HepG2 (cell line): Measurements from ENCODE around the gene ARHGAP45. TPM values are rescaled to one million over a fixed set of nuclear protein-coding genes. Genes with fewer than 3 reads are reported as not detected.

Experiments used
- ATAC-seq: fragments of 200-7000 bp; cut with Tn5 transposase; 3 replicates; pipeline ENCODE4 v1.9.1; 2020; ENCODE audit warnings: mild to moderate bottlenecking, moderate library complexity
- BruUV-seq: library from RNA; stranded (reverse); fragments of 400-500 nt; replicated peaks from 2 replicates; lab custom pipeline; 2021; lab: Mats Ljungman, UMichigan
- CTCF ChIA-PET: fragments of 300-600 bp; formaldehyde crosslinking; extraction: SDS; loops from one replicate; lab custom pipeline; 2021; ENCODE audit warnings: low total read pairs, inconsistent platforms, low intra/inter-chr PET ratio; lab: Yijun Ruan, JAX
- POLR2A ChIA-PET: fragments of 350-600 bp; sonication (Branson Sonifier 250); formaldehyde crosslinking; loops from one replicate; lab custom pipeline; 2020; ENCODE audit warnings: antibody characterized with exemption, inconsistent platforms; lab: Yijun Ruan, JAX
- DNase-seq: peaks from one replicate; pipeline ENCODE4 v3.0.0-alpha.2; 2015; ENCODE audit warnings: low spot score
- FAIRE-seq: peaks from 3 replicates; lab custom pipeline; 2011; peaks lifted over from hg19 to GRCh38; lab: Jason Lieb, UNC
- H2AFZ ChIP-seq: one replicate; pipeline ENCODE4 v1.6.1; 2011; ENCODE audit warnings: low read length, inconsistent platforms
- H3K27ac ChIP-seq: fragments of 300-600 bp; 3 replicates; pipeline ENCODE4 v1.8.0; 2011; ENCODE audit warnings: mixed run types, mild to moderate bottlenecking, mixed read lengths, low read length, inconsistent platforms; ENCODE audit not compliant: insufficient read depth; ENCODE audit errors: extremely low read length
- H3K27me3 ChIP-seq, 2 experiments: fragments of 200-600 bp in 1 of 2; 2 replicates in 1 of 2; 3 replicates in 1 of 2; pipeline versions ENCODE4 v1.6.0 to v1.8.0; 2011; ENCODE audit warnings: low read length in 2 of 2, mild to moderate bottlenecking in 2 of 2, moderate library complexity in 2 of 2, inconsistent platforms in 1 of 2; ENCODE audit not compliant: insufficient read depth in 2 of 2, control insufficient read depth in 1 of 2
- H3K36me3 ChIP-seq, 2 experiments: fragments of 200-600 bp in 1 of 2; replicated peaks in 1 of 2; 2 replicates in 1 of 2; 3 replicates in 1 of 2; pipeline versions ENCODE4 v1.5.1 to v1.8.0; 2011; ENCODE audit warnings: low read length in 2 of 2, inconsistent platforms in 1 of 2; ENCODE audit not compliant: insufficient read depth in 2 of 2, control insufficient read depth in 1 of 2
- H3K4me1 ChIP-seq: 2 replicates; pipeline ENCODE4 v1.5.1; 2012; ENCODE audit warnings: low read length, inconsistent platforms; ENCODE audit not compliant: insufficient read depth
- H3K4me2 ChIP-seq: 2 replicates; pipeline ENCODE4 v1.6.0; 2011; ENCODE audit warnings: low read depth, low read length, inconsistent platforms
- H3K4me3 ChIP-seq, 3 experiments: fragments of 200-600 bp in 1 of 3; sonication (generic), shearing (Covaris generic) in 1 of 3; replicated peaks in 1 of 3; 2 replicates each; pipeline ENCODE4 v1.5.1; 2011 to 2016; ENCODE audit warnings: low read length in 3 of 3, inconsistent platforms in 2 of 3, low read depth in 2 of 3, mild to moderate bottlenecking in 2 of 3, control low read depth in 1 of 3, mixed read lengths in 1 of 3; ENCODE audit not compliant: insufficient read depth in 1 of 3
- H3K79me2 ChIP-seq: one replicate; pipeline ENCODE4 v1.6.1; 2011; ENCODE audit warnings: low read length, inconsistent platforms; ENCODE audit not compliant: insufficient read depth
- H3K9ac ChIP-seq: 2 replicates; pipeline ENCODE4 v1.6.0; 2011; ENCODE audit warnings: mild to moderate bottlenecking, low read depth, low read length, inconsistent platforms; ENCODE audit not compliant: insufficient read depth
- H3K9me3 ChIP-seq: 2 replicates; pipeline ENCODE4 v1.5.1; 2012; ENCODE audit warnings: mild to moderate bottlenecking, low read length
- H4K20me1 ChIP-seq: 2 replicates; pipeline ENCODE4 v1.6.0; 2011; ENCODE audit warnings: inconsistent platforms, mild to moderate bottlenecking, low read length, moderate library complexity; ENCODE audit not compliant: insufficient read depth
- HNRNPK ChIP-seq: fragments of 200-400 bp; formaldehyde crosslinking; IDR thresholded peaks from 2 replicates; pipeline ENCODE4 v1.6.1; 2018; ENCODE audit warnings: low read length, low read depth, moderate library complexity, mild to moderate bottlenecking; ENCODE audit not compliant: poor library complexity, severe bottlenecking
- KLF11 ChIP-seq: IDR thresholded peaks from 2 replicates; pipeline ENCODE4 v1.6.1; 2016; ENCODE audit warnings: missing compliant biosample characterization
- MAF1 ChIP-seq: sonication (generic); formaldehyde crosslinking; IDR thresholded peaks from 2 replicates; pipeline ENCODE4 v1.5.0; 2020; ENCODE audit warnings: missing genetic modification reagents, borderline replicate concordance
- MAZ ChIP-seq, 2 experiments: sonication (generic) in 1 of 2; formaldehyde crosslinking in 1 of 2; IDR thresholded peaks; 2 replicates each; pipeline versions ENCODE4 v1.5.0 to v1.6.1; 2012 to 2020; ENCODE audit warnings: low read depth in 2 of 2, mild to moderate bottlenecking in 2 of 2, borderline replicate concordance in 1 of 2, improper control_type of control experiment in 1 of 2, low read length in 1 of 2, missing genetic modification reagents in 1 of 2, moderate library complexity in 1 of 2
- MED1 ChIP-seq: sonication (generic); formaldehyde crosslinking; IDR thresholded peaks from 2 replicates; pipeline ENCODE4 v1.4.0; 2020; ENCODE audit warnings: missing genetic modification reagents
- SP1 ChIP-seq, 2 experiments: fragments of 450-650 bp in 1 of 2; sonication (generic) in 1 of 2; formaldehyde crosslinking in 1 of 2; IDR thresholded peaks; 2 replicates each; pipeline versions ENCODE4 v1.4.0 to v1.6.1; 2016 to 2020; ENCODE audit warnings: missing genetic modification reagents in 1 of 2
- ZBTB38 ChIP-seq: sonication (generic); formaldehyde crosslinking; IDR thresholded peaks from 2 replicates; pipeline ENCODE4 v1.5.1; 2020; ENCODE audit warnings: mild to moderate bottlenecking, missing genetic modification reagents
- ZNF768 ChIP-seq: sonication (generic); formaldehyde crosslinking; IDR thresholded peaks from 2 replicates; pipeline ENCODE4 v1.4.0; 2020; ENCODE audit warnings: missing genetic modification reagents
- WGBS: methylation state at CpG from one replicate; pipeline ENCODE4 v1.1.6; 2017; ENCODE audit warnings: low lambda C conversion rate; 5-methylcytosine and 5-hydroxymethylcytosine counted together
- in situ Hi-C: cut with HindIII; loops from 2 replicates; pipeline ENCODE4 v1.10.0; 2017; ENCODE audit warnings: low pct_unique_long_range_greater_than_20kb; ENCODE audit not compliant: extremely low pct_ligation_motif_present
- intact Hi-C: fragments of 100-400 bp; cut with micrococcal nuclease; formaldehyde crosslinking; loops from one replicate; pipeline ENCODE4 v1.10.0; 2022; ENCODE audit not compliant: unreplicated experiment
- polyA plus RNA-seq, 8 experiments: library from polyadenylated mRNA; depleted of rRNA in 3 of 8; stranded (reverse) in 7 of 8; unstranded in 1 of 8; fragments of >200 nt; fragmentation: Illumina TruSeq in 4 of 8; extraction: Trizol in 4 of 8; gene quantifications; 2 replicates each; pipeline versions ENCODE4 v1.2.1 to v1.2.3, GENCODE V29; 2011 to 2016; ENCODE audit warnings: low read depth in 4 of 8, missing spikeins in 1 of 8, mixed read lengths in 1 of 8; ENCODE audit not compliant: insufficient read depth in 1 of 8
- total RNA-seq, 5 experiments: library from RNA; depleted of rRNA; stranded (reverse); fragments of >200 nt; fragmentation: Illumina TruSeq; extraction: Trizol; gene quantifications; 2 replicates each; pipeline ENCODE4 v1.2.3, GENCODE V29; 2016; ENCODE audit warnings: low read depth in 1 of 5
- TF ChIP-seq, protein P1 (sequence below): sonication (generic); formaldehyde crosslinking; IDR thresholded peaks from 2 replicates; pipeline ENCODE4 v1.4.0; 2020; ENCODE audit warnings: mild to moderate bottlenecking, missing genetic modification reagents
- TF ChIP-seq, protein P2 (sequence below): sonication (generic); formaldehyde crosslinking; IDR thresholded peaks from 2 replicates; pipeline ENCODE4 v1.5.1; 2020; ENCODE audit warnings: mild to moderate bottlenecking, missing genetic modification reagents, moderate library complexity

ARHGAP45 gene
- total and polyA plus RNA-seq, 2 of the 13 experiments (the other 11 are each of a cell fraction or from before 2014, with no cell fraction given): 0.84 to 32.0 TPM

- no peak for ATAC-seq
- no peak overlapping the region for H3K4me3 ChIP-seq
- no TSS peak for BruUV-seq
- in situ Hi-C loops (no loop called here), intact Hi-C loops (no loop called here)
- CTCF ChIA-PET: no interaction called here
- no peaks in the 10 kb centered on the region for H3K79me2 ChIP-seq
- no peaks in the 10 kb centered on the region for H4K20me1 ChIP-seq
- H3K9ac ChIP-seq: no peak overlapping the region
- H3K36me3 ChIP-seq: no peaks in the 10 kb centered on the region
- POLR2A ChIA-PET: no interaction called here
- H2AFZ ChIP-seq: no peak overlapping the region
- WGBS: 90% methylated on average over 9 of the region's 20 CpGs
- peaks cover 43% of the 10 kb centered on the region for H3K4me1 ChIP-seq
- H3K27ac ChIP-seq: no peak overlapping the region
- no peak for TF ChIP-seq MED1 (CRISPR knock-in tag)
- no peak for TF ChIP-seq KLF11 (CRISPR knock-in tag)
- no peak for TF ChIP-seq MAF1 (CRISPR knock-in tag)
- no peak for TF ChIP-seq ZNF768
- no peak for TF ChIP-seq SP1 (IDR thresholded peaks at IDR 0.05)
- peak; percentile 14; the same call in 1 of the 2 replicates for TF ChIP-seq SP1 (CRISPR knock-in tag; IDR thresholded peaks at IDR 0.05)
- H3K9me3 ChIP-seq: no peaks in the 10 kb centered on the region
- H3K27me3 ChIP-seq: no peaks in the 10 kb centered on the region
- no peak for DNase-seq
- no peak for FAIRE-seq
- H3K4me2 ChIP-seq: no peak overlapping the region
Observed at GRCh38 chr19:1047696-1048147, 19.2 kb upstream of the ARHGAP45 start.

DNA sequence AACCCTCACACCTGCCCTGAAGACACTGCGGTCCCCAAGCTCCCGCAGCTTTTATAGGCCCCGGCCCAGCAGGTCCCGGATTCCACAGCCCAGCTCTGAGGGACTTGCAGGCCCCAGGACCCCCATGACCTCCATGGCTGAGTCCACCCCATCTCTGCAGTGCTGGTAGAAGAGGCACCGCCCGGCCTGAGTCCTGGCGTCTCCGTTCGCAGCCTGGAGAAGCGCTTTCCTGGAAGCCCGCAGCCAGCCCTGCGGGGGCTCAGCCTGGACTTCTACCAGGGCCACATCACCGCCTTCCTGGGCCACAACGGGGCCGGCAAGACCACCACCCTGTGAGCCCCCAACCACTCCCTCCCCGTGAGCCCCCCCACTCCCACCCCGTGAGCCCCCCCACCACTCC, 17.9 kb upstream of the ARHGAP45 start:
- H3K9ac ChIP-seq: no peak overlapping the region
- CTCF ChIA-PET: no interaction called here
- H3K4me1 ChIP-seq: peaks cover 43% of the 10 kb centered on the region
- WGBS: 82% methylated on average over 11 of the region's 17 CpGs
- TF ChIP-seq, protein P1, sequence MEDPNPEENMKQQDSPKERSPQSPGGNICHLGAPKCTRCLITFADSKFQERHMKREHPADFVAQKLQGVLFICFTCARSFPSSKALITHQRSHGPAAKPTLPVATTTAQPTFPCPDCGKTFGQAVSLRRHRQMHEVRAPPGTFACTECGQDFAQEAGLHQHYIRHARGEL (CRISPR knock-in tag): no peak
- TF ChIP-seq, protein P2, sequence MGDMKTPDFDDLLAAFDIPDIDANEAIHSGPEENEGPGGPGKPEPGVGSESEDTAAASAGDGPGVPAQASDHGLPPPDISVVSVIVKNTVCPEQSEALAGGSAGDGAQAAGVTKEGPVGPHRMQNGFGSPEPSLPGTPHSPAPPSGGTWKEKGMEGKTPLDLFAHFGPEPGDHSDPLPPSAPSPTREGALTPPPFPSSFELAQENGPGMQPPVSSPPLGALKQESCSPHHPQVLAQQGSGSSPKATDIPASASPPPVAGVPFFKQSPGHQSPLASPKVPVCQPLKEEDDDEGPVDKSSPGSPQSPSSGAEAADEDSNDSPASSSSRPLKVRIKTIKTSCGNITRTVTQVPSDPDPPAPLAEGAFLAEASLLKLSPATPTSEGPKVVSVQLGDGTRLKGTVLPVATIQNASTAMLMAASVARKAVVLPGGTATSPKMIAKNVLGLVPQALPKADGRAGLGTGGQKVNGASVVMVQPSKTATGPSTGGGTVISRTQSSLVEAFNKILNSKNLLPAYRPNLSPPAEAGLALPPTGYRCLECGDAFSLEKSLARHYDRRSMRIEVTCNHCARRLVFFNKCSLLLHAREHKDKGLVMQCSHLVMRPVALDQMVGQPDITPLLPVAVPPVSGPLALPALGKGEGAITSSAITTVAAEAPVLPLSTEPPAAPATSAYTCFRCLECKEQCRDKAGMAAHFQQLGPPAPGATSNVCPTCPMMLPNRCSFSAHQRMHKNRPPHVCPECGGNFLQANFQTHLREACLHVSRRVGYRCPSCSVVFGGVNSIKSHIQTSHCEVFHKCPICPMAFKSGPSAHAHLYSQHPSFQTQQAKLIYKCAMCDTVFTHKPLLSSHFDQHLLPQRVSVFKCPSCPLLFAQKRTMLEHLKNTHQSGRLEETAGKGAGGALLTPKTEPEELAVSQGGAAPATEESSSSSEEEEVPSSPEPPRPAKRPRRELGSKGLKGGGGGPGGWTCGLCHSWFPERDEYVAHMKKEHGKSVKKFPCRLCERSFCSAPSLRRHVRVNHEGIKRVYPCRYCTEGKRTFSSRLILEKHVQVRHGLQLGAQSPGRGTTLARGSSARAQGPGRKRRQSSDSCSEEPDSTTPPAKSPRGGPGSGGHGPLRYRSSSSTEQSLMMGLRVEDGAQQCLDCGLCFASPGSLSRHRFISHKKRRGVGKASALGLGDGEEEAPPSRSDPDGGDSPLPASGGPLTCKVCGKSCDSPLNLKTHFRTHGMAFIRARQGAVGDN (CRISPR knock-in tag): 0 out of 2 replicates have a peak, but pooled peaks have one; percentile 15
- no peak for TF ChIP-seq MAZ (IDR thresholded peaks at IDR 0.05; ENCODE audit: borderline replicate concordance, low read depth, low read length)
- no peak for TF ChIP-seq MAZ (CRISPR knock-in tag; IDR thresholded peaks at IDR 0.05; ENCODE audit: low read depth)
- 0 out of 2 replicates have a peak, but pooled peaks have one; percentile 26 for TF ChIP-seq ZBTB38 (CRISPR knock-in tag)
- TF ChIP-seq HNRNPK: peak; percentile 43
- TF ChIP-seq, all 625 proteins: peak for 3
- no peaks in the 10 kb centered on the region for H3K27me3 ChIP-seq
- H4K20me1 ChIP-seq: no peaks in the 10 kb centered on the region
- BruUV-seq: no TSS peak
- H3K4me2 ChIP-seq: no peak overlapping the region
- ATAC-seq: no peak
- POLR2A ChIA-PET: no interaction called here
- intact Hi-C loops (no loop called here), in situ Hi-C loops (no loop called here)
- H3K9me3 ChIP-seq: no peaks in the 10 kb centered on the region
- FAIRE-seq: no peak
- no peaks in the 10 kb centered on the region for H3K79me2 ChIP-seq
- H2AFZ ChIP-seq: no peak overlapping the region
- H3K27ac ChIP-seq: no peak overlapping the region
- H3K4me3 ChIP-seq: no peak overlapping the region
- DNase-seq: no peak
- peaks cover 2 to 6% of the 10 kb centered on the region in 2 experiments; a peak in 1 of 5 replicates for H3K36me3 ChIP-seq
